HG03095 (cell line): Measurements from ENCODE around the gene PCED1B.
"Not testable (repeated sequence)": the region's sequence is repeated elsewhere in the genome, so short reads cannot be mapped to it uniquely, and the experiment has no call there.

Experiments used
- ATAC-seq: cut with Tn5 transposase; IDR thresholded peaks from one replicate; pipeline ENCODE4 v1.9.1; 2021; ENCODE audit warnings: moderate library complexity; ENCODE audit not compliant: unreplicated experiment

The PCED1B gene

GRCh38 chr12:47117305-47117704, 37.9 kb downstream of the PCED1B start:
- not testable (repeated sequence) for ATAC-seq

GRCh38 chr12:47120736-47121135, 41.3 kb downstream of the PCED1B start:
- no peak for ATAC-seq

- no peak for ATAC-seq
These were observed 41.7 kb downstream of the PCED1B start for GRCh38 chr12:47121146-47121545.

GRCh38 chr12:47122602-47123001, 43.2 kb downstream of the PCED1B start:
- ATAC-seq = no peak

GRCh38 chr12:47123730-47124129, 44.3 kb downstream of the PCED1B start:
- no peak for ATAC-seq

- ATAC-seq = no peak
These were observed 45.0 kb downstream of the PCED1B start for GRCh38 chr12:47124451-47124850.

- no peak for ATAC-seq
These were observed 46.8 kb downstream of the PCED1B start for GRCh38 chr12:47126246-47126645.

GRCh38 chr12:47131011-47131410, 51.6 kb downstream of the PCED1B start:
- no peak for ATAC-seq

- ATAC-seq = no peak
These were observed 54.6 kb downstream of the PCED1B start for GRCh38 chr12:47134005-47134404.

- no peak for ATAC-seq
These were observed 56.2 kb downstream of the PCED1B start for GRCh38 chr12:47135578-47135977.

GRCh38 chr12:47139000-47139681, 59.7 kb downstream of the PCED1B start:
- ATAC-seq = no peak

- no peak for ATAC-seq
These were observed 62.0 kb downstream of the PCED1B start for GRCh38 chr12:47141459-47141858.

GRCh38 chr12:47144769-47145168, 65.3 kb downstream of the PCED1B start:
- ATAC-seq = no peak

GRCh38 chr12:47145188-47145587, 65.8 kb downstream of the PCED1B start:
- no peak for ATAC-seq

GRCh38 chr12:47147739-47148138, 68.3 kb downstream of the PCED1B start:
- ATAC-seq = no peak

- ATAC-seq = no peak
These were observed 69.7 kb downstream of the PCED1B start for GRCh38 chr12:47149146-47149545.

- no peak for ATAC-seq
These were observed 72.7 kb downstream of the PCED1B start for GRCh38 chr12:47152095-47152494.

- ATAC-seq = no peak
These were observed 76.2 kb downstream of the PCED1B start for GRCh38 chr12:47155457-47156166.

- no peak for ATAC-seq
These were observed 76.8 kb downstream of the PCED1B start for GRCh38 chr12:47156167-47156736.

GRCh38 chr12:47158792-47159191, 79.4 kb downstream of the PCED1B start:
- ATAC-seq = no peak

GRCh38 chr12:47159348-47159747, 79.9 kb downstream of the PCED1B start:
- ATAC-seq = no peak
